ENCODE measurements around the gene GYS2. TPM values are rescaled to one million over a fixed set of nuclear protein-coding genes. Genes with fewer than 3 reads are reported as not detected.

The GYS2 gene
- total RNA-seq, 4 donors from 2014 or later: not detected

DNA sequence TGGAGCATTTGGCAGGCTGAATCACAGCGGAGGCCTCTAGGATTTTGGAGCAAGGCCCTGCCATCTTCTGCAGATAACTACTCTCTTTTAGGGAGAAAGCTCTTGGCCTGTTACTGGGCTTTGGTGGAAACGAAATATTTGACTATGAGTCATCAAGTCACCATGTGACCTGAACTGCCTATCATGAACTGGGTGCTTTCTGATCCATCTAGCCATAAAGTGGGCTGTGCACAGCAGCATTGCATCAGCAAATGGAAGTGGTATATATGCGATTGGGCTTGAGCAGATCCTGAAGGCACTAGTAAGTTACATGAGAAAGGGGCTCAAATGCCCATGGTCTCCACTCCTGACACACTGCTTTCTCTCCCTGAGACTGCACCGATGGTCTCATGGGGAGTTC is 21.1 kb downstream of the GYS2 start:
- H3K27me3 ChIP-seq: no peaks in the 10 kb centered on the region
- no peak for DNase-seq (ENCODE audit: extremely low spot score)
- intact Hi-C loops (cut with DNase I): no loop called here
- WGBS: 83% methylated on average over 3 of the region's 4 CpGs
- H3K4me1 ChIP-seq: no peaks in the 10 kb centered on the region
- H3K4me3 ChIP-seq: no peak overlapping the region
- H3K27ac ChIP-seq (replicated peaks in 1 of 4): no peak overlapping the region
- TF ChIP-seq POLR2A (IDR thresholded peaks at IDR 0.05; ENCODE audit: low read depth) (no peak), EP300 (IDR thresholded peaks at IDR 0.05) (no peak), CTCF (IDR thresholded peaks at IDR 0.05) (no peak), POLR2AphosphoS5 (IDR thresholded peaks at IDR 0.05) (no peak)
- H3K36me3 ChIP-seq: no peaks in the 10 kb centered on the region
- no peaks in the 10 kb centered on the region for H3K9me3 ChIP-seq

DNA sequence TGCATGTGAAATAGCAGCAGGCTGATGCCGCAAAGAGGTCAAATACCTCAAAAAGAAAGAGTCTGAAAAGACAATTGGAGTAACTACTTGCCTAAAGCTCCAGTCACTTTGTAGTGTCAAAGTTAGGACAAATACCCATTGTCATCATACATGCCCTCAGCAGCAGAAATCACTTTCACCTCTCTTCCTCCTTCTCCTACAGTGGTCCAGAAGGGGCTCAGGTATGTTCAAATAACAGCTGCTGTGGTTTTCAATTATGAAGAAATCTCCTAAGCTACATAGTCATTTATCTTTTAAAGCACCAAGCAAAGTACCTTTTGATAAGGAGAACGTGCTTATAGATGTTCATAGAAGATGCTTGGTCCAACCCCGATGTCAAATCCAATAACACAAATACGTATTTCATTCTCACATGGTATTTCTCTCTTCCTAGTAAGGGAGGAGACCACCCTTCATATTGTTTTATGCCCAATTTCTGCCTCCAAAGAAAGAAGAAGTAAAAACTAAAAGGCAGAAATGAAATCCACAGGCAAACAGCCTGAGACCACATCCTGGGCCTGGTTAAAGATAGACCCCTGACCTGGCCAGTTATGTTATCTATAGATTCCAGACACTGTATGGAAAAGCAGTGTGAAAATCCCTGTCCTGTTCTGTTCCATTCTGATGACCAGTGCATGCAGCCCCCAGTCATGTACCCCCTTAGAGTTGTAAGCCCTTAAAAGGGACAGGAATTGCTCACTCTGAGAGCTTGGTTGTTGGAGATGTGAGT is 23.7 kb downstream of the GYS2 start:
- Histone ChIP-seq H3K4me3 (no peak overlapping the region), H3K36me3 (no peaks in the 10 kb centered on the region), H3K27ac (replicated peaks in 1 of 4) (no peak overlapping the region), H3K4me1 (no peaks in the 10 kb centered on the region), H3K27me3 (no peaks in the 10 kb centered on the region), H3K9me3 (no peaks in the 10 kb centered on the region)
- TF ChIP-seq POLR2AphosphoS5 (IDR thresholded peaks at IDR 0.05): no peak
- TF ChIP-seq POLR2A (IDR thresholded peaks at IDR 0.05; ENCODE audit: low read depth): no peak
- TF ChIP-seq CTCF (IDR thresholded peaks at IDR 0.05): no peak
- no peak for TF ChIP-seq EP300 (IDR thresholded peaks at IDR 0.05)
- WGBS: 85% methylated on average over 4 of the region's 4 CpGs
- no peak for DNase-seq (ENCODE audit: extremely low spot score)
- intact Hi-C loops (cut with DNase I): no loop called here

- H3K4me3 ChIP-seq: no peak overlapping the region
- H3K27me3 ChIP-seq: no peaks in the 10 kb centered on the region
- DNase-seq (ENCODE audit: extremely low spot score): no peak
- H3K36me3 ChIP-seq: no peaks in the 10 kb centered on the region
- WGBS: 92% methylated on average over 1 of the region's 1 CpG
- intact Hi-C loops (cut with DNase I): no loop called here
- no peak for TF ChIP-seq CTCF (IDR thresholded peaks at IDR 0.05)
- no peak for TF ChIP-seq POLR2A (IDR thresholded peaks at IDR 0.05; ENCODE audit: low read depth)
- no peak for TF ChIP-seq POLR2AphosphoS5 (IDR thresholded peaks at IDR 0.05)
- no peak for TF ChIP-seq EP300 (IDR thresholded peaks at IDR 0.05)
- no peaks in the 10 kb centered on the region for H3K4me1 ChIP-seq
- H3K9me3 ChIP-seq: no peaks in the 10 kb centered on the region
- no peak overlapping the region for H3K27ac ChIP-seq (replicated peaks in 1 of 4)
Observed at GRCh38 chr12:21577516-21577915, 27.1 kb downstream of the GYS2 start.

DNA sequence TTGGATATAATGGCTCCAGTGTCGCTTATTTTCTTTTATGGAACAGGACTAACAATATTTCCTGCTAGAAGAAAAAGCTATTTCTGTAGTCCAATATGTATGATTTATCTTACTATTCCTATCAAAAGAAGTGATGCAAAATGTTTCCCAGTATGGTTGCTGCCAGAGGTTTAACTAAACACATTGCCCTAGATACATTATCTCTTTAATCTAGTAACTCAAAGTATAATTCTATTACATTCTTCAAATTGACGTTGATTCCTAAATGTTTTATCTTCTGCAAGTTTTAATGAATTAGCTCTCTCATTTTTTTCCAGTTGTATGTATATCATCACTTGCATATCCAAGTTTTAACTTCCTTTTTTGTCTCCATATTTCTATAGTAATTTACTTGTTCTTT is 28.2 kb downstream of the GYS2 start:
- WGBS: 84% methylated on average over 2 of the region's 2 CpGs
- TF ChIP-seq POLR2A (IDR thresholded peaks at IDR 0.05; ENCODE audit: low read depth) (no peak), POLR2AphosphoS5 (IDR thresholded peaks at IDR 0.05) (no peak), EP300 (IDR thresholded peaks at IDR 0.05) (no peak), CTCF (IDR thresholded peaks at IDR 0.05) (no peak)
- DNase-seq (ENCODE audit: extremely low spot score): no peak
- Histone ChIP-seq H3K27me3 (no peaks in the 10 kb centered on the region), H3K4me1 (no peaks in the 10 kb centered on the region), H3K4me3 (no peak overlapping the region), H3K9me3 (no peaks in the 10 kb centered on the region), H3K27ac (replicated peaks in 1 of 4) (no peak overlapping the region), H3K36me3 (no peaks in the 10 kb centered on the region)
- intact Hi-C loops (cut with DNase I): no loop called here
